LNCaP clone FGC (cell line): ENCODE results near the gene PHF2.

ENCODE experiments used
- DNase-seq: peaks from one replicate; pipeline ENCODE4 v3.0.0-alpha.2; 2011; ENCODE audit warnings: low read depth
- H3K4me3 ChIP-seq: 2 replicates; pipeline ENCODE4 v1.5.1; 2011; ENCODE audit warnings: mild to moderate bottlenecking, low read depth, low read length, control low read depth
- CTCF ChIP-seq: IDR thresholded peaks from 2 replicates; pipeline ENCODE4 v1.5.1; 2012; ENCODE audit warnings: mild to moderate bottlenecking; ENCODE audit not compliant: control insufficient read depth, insufficient read depth; ENCODE audit errors: extremely low read depth

Gene PHF2

GRCh38 chr9:93644397-93645088 is 68.2 kb downstream of the PHF2 start:
- no peak for TF ChIP-seq CTCF
- DNase-seq: no peak

GRCh38 chr9:93645149-93645889 is 68.9 kb downstream of the PHF2 start:
- TF ChIP-seq CTCF: no peak

More at GRCh38 chr9:93644397-93645088, 68.2 kb downstream of the PHF2 start:
- no peak overlapping the region for H3K4me3 ChIP-seq

GRCh38 chr9:93645921-93646639 is 69.7 kb downstream of the PHF2 start:
- H3K4me3 ChIP-seq: no peak overlapping the region
- no peak for DNase-seq
- no peak for TF ChIP-seq CTCF

More at GRCh38 chr9:93645149-93645889, 68.9 kb downstream of the PHF2 start:
- H3K4me3 ChIP-seq: no peak overlapping the region
- no peak for DNase-seq

GRCh38 chr9:93646640-93647178 is 70.3 kb downstream of the PHF2 start:
- no peak for DNase-seq
- no peak overlapping the region for H3K4me3 ChIP-seq
- TF ChIP-seq CTCF: no peak

GRCh38 chr9:93648181-93648580 is 71.8 kb downstream of the PHF2 start:
- H3K4me3 ChIP-seq: no peak overlapping the region
- DNase-seq: no peak
- TF ChIP-seq CTCF: no peak

- DNase-seq: no peak
- no peak overlapping the region for H3K4me3 ChIP-seq
- TF ChIP-seq CTCF: no peak
Observed at GRCh38 chr9:93648836-93649235, 72.5 kb downstream of the PHF2 start.
